ENCODE data around the gene LYPD6B.

LYPD6B gene

DNA sequence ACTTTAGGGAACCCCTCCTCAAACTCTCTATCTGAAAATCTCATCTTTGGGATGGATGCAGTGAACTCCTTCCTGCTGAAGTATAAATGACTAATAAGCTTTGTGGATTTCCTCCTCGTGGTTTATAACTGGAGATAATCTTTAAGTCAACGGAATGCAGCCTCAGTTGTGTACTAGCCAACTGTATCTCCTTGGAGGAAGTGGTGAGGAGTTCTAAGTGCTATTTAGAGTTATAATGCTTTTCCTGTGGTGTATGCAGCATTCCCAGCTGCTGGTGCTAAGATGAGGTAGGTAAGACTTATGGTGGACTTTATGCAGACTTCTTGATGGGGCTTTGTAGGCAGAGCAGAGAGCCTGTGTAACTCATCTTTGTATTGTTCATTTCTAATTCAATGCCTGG lies 90.9 kb downstream of the LYPD6B start:
- DNase-seq: no peak

- DNase-seq: no peak
These were observed 93.8 kb downstream of the LYPD6B start for GRCh38 chr2:149132339-149132738.

DNA sequence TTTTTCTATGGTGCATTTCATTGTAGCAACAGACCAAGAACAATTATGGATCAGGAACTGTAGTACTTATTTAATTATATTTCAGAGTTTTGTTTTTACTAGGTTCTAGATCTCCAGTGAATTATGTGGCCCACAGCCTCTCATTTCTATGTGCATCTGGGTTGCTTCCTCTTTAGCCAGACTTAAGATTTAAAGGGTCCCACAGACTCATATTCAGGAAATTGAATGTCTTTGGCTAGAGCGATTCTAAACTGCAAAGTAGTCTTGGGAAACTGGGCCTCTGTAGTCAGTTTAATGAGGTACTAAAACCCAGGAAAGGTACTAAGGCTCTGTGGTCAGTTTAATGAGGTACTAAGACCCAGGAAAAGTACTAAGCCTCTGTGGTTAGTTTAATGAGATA lies 94.4 kb downstream of the LYPD6B start:
- no peak for DNase-seq

- no peak for DNase-seq
These were observed 95.9 kb downstream of the LYPD6B start for GRCh38 chr2:149134335-149134923.

DNA sequence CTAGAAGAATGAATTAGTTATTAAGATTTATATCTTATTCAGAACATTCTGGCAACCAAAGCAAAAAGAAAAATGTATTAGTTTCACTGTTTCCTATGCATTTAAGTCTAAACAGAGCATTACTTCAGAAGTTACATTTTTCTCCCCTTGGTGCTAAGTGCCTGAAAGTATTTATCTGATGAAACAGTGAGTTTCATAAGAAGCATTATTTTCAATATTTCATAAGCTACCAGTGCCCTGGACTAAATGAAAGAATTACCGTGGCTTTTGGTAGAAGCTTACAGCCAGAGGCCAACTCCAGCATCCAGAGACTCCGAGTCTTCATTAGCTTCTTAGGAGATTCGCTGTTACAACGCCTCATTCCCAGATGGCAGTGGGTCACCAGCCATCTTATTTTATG lies 97.6 kb downstream of the LYPD6B start:
- DNase-seq: no peak

DNA sequence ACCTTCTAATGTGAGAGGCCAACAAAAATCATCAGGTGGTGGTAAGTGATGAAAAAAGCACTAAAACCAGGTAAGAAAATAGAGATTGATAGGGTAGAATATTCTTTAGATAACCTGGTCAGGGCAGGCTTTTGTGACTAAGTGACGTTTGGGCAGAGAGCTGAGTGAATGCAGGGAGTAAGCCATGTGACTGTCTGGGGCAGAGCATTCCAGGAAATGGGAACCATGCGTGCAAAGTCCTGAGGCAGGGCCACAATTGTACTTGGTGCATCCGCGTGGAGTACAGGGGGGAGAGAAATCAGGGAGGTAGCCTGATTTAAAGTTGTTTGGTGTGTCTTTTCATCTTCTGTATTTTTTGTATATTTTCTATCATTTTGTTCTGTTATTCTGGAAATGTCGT lies 102.5 kb downstream of the LYPD6B start:
- DNase-seq: no peak

DNA sequence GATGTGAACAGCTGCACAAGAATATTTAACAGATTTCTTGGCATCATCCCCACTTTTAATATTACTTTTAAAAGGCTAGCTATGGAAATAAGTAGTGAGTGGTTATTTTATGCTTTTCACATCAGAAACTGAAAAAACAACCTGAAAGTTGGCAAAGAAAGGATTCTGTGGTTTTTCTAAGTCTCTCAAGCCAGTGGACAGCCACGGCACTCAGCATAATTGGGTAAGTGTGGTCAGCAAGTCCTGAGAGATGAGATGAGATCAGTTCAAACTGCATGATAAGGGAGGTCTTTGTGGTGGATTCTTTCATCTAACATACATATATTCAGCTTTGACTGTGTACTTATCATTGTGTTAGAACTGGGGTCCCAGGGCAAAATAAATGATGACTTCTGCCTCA lies 105.2 kb downstream of the LYPD6B start:
- DNase-seq: no peak

GRCh38 chr2:149145314-149146295 lies 107.1 kb downstream of the LYPD6B start:
- no peak for DNase-seq

DNA sequence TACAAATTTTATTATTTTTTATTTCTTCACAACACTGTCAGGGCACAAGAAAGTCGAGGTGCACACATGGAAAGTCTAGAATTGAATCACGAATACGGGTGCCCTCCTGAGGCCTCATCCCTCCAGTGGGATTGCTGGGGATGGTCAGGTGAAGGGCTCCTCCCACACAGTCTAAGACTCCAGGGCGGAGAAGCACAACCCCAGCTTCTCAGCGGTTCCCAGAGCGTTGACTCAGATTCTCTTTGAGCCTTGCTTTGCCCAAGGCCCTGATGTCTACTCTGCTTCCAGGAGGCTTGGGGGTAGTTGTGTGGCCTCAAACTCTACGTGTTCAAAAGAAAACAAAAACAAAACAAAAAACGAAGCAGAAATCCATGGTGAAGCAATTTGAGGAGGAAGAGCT lies 108.4 kb downstream of the LYPD6B start:
- DNase-seq: no peak

DNA sequence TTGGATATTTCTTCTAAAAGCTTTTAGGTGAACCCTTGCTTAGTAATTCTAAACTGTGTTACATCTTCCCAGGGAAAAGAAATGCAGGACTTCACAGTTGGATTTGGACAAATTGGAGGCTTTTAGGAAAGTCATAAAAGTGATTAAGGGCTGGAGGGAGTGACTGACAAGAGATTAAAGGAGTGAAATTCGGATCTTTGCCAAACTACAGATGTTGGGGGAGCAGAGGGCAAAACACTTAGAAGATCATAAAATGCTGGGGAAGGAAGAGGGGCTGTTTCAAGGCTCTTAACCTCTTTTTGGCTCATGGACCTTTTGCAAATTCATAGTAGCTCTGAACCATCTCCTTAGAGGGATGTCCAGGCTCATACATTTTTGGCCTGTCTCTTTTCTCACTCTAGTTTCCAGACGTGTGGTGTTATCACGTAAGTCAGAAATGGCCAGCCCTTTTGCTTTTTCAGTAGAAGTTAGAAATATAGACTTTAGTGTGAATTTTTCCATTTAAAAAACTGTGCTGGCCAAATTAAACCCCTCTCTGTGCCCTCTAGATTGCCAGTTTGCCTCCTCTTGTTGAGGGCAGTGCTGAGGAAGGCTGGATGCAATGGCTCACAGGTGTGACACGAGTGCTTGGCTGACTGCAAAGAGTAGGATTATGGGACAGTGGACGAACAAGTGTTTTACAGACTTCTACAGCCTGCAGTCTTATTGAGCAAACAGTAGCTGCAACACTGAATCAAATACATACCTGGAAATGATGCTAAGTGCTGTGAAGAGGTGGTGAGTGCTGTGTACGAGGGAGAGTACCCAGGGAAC lies 109.9 kb downstream of the LYPD6B start:
- no peak for DNase-seq

GRCh38 chr2:149149007-149149297 lies 110.5 kb downstream of the LYPD6B start:
- DNase-seq: no peak

GRCh38 chr2:149152469-149152953 lies 114.0 kb downstream of the LYPD6B start:
- no peak for DNase-seq

GRCh38 chr2:149155196-149155969 lies 116.9 kb downstream of the LYPD6B start:
- DNase-seq: no peak

- DNase-seq: no peak
These were observed 117.5 kb downstream of the LYPD6B start for GRCh38 chr2:149155988-149156387.

GRCh38 chr2:149156971-149157740 lies 118.7 kb downstream of the LYPD6B start:
- no peak for DNase-seq

- DNase-seq: no peak
These were observed 120.5 kb downstream of the LYPD6B start for GRCh38 chr2:149158957-149159356.

GRCh38 chr2:149160195-149160594 lies 121.7 kb downstream of the LYPD6B start:
- no peak for DNase-seq

GRCh38 chr2:149160701-149161217 lies 122.3 kb downstream of the LYPD6B start:
- no peak for DNase-seq

DNA sequence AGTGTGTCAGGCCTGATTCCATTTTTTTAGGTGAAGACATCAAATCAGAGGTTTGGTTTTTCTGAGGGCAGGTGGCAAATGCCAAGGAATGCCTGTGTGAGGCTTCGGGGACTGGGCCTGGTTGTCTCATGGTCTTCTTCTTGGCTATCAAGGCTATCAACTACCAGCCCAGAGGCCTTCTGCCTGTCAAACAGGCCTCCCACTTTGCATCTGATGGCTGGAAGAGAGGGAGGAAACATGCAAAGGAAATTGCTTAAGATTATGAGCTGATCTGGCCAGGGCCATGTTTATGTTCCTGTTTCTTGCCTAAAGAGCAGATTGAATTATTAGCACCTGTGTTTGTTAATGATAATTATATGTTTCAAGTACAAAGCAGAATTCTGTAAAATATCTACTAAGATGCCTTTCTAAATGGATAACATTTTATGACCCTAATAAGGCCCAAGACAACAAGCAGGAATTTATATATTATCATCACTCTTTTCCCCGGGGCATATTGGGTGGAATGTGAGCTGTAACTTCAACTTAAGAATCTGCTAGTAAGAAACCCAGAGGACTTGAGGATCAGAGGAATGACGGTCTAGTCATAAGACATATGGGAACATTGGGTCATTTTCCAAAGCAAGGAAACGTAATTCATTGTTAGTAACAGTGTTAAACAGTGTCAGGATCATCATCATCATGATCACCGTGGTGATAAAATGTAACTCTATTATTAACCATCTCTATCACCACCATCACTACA lies 123.2 kb downstream of the LYPD6B start:
- no peak for DNase-seq

GRCh38 chr2:149164296-149164695 lies 125.8 kb downstream of the LYPD6B start:
- no peak for DNase-seq

DNA sequence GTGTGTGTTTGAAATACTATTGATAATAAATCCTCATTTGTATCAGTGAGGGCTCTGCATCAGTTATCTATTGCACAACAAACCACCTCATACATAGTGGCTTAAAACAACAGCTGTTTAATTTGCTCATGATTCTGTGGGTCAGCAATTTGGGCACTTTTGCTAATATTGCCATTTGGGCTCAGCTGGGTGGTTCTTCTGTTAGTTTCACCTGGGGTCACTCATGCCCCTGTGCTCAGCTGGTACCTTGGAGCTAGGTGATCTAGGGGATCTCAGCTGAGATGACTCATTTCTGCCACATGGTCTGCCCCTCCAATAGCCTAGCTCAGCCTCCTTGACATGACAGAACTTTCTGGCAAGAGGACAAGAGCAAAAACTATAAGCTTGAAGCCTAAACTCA lies 126.3 kb downstream of the LYPD6B start:
- DNase-seq: no peak

All from NCI-H748 treated with DMSO at 0.1 percent for 48 hours (cell line).